Stimulated activated CD8-positive, alpha-beta memory T cell treated with anti-CD3 and anti-CD28 coated beads, Interleukin-4, amount 100 ng/mL, for 4 hours (primary cell): ENCODE measurements around the gene ZRANB3.
"Not testable (repeated sequence)": the region's sequence is repeated elsewhere in the genome, so short reads cannot be mapped to it uniquely, and the experiment has no call there.

ENCODE experiments used
- DNase-seq, 2 donors: peaks; one replicate each; pipeline ENCODE4 v3.0.0-alpha.2; 2020; ENCODE audit warnings: low read depth in 2 of 2, low spot score in 1 of 2

ZRANB3 gene

DNA sequence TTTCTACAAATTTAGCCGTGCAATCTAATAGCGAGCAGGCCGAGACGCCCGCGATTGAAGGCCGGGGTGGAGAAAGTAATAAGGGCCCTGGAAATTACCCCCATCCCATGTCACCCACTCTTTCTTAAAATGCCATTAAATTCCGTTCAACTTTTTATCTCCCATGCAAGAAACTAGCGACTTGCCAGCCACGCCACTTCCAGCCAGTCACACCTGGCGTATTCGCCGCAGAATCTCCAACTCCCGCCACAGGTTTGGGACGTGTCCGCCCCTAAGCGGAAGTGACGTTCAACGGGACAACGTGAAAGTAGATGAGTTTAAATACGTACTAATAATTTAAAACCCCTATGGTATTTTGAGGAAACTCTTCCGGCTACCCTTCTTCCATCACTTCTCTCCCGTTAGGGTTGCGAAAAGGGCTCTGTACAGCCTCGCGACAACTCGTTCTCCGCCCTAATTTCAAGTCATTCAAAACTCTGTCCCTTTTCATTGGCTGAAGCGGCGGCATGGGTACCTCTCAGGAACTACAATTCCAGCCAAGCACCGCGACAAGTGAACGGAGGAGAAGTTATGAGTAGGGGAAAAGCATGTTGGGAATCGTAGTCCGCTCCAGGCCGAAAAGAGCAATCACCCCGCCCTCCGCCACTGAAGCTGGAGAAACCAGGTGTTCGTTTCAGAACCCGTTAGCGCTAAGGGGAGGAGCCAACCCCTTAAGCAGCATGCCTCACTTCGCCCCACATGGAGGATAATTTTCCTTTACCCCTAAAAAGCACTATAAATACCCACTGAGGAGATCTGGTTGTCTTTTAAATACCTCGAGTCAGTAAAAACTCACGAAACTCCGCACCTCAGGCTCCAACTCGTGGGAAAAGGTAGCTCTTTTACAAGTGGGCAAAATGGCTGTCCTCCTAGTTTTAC is at the start of gene ZRANB3:
Gene ZRANB3 (minus strand): TSS at position 906 of the 918 bp plus-strand sequence.
- peak; percentile 83 to 90 for DNase-seq

DNA sequence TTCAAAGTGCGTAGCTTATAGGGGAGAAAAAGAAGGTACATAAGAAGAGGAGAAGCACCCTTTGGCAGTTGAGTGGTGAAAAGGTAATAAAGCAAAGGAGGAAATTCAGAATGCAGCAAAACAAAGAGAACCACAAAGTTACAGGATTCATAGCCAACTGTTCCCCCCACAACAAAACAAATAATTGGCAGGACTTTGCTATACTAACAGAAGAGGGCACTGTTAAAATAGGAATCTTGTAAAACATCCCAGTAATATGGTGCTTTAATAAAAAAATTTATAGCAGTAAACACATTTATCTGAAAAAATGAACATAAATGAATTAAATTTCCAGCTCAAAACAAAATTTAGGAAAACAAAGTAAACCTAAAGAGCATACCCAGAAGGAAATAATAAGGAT is 42.6 kb upstream of the ZRANB3 start:
- no peak for DNase-seq

DNA sequence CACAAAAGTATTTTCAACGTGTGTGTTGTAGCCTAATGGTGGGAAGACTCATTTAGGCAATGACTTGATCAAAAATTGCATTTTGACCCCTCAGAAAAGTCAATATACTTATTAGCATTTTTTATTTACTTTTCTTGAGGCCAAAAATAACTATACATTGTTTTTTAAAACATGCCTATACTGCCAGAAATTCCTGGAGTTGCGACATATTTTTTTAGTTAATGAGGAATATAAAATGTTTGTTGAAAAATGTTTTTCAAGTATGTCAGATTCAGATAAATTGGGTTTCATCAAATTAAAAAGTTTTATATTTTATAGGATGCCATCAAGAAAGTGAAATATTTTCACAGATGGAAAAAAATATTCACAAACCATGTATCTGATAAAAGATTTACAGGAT is 39.9 kb upstream of the ZRANB3 start:
- no peak for DNase-seq

DNA sequence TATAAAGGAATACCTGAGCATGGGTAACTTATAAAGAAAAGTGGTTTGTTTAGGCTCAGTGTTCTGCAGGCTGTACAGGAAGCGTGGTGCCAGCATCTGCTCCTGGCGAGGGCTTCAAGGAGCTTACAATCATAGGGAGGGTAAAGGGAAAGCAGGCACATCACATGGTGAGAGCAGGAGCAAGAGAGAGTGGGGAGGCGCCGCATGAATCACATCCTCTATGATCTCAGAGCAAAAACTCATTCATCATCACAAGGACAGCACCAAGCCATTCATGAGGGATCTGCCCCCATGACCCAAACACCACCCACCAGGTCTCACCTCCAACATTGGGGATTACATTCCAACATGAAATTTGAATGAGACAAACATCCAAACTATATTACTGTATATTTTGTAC is 32.8 kb upstream of the ZRANB3 start:
- DNase-seq, result no peak

DNA sequence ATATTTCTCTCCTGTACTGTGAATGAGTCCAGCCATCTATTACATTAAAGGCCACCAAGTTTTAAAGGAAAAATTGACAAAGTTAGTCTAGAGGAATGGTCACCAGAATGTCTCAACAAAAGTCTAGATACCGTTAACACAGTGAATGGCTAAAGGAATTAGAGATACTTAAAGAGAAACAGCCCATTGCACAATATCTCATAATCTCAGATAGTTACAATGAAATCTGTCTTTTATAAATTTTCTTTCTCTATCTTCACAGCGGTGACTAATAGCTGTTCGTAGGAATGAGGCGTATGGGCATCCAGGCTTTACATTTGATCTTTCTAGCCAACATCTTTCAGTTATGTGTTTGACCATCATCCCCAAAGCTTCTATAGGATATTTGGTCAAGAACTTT is 30.9 kb upstream of the ZRANB3 start:
- DNase-seq, result no peak

DNA sequence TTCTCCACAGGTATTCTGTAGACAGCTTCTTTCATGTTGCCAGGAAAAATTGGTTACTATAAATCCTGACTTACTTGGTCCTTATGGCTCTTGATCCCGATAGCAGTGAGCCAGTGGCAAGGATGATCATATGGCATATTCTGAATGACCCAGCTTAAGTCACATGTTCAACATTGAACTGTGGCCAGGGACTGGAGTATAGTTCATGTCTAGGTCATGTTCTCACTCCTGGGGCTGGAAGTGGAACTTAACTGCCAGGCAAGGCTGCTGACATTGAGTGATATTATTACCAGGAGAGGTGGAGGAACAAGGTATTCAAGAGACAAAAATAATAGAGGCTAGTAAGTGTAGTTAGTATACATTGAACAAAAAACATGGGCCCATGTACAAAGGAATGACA is 26.5 kb upstream of the ZRANB3 start:
- no peak for DNase-seq

DNA sequence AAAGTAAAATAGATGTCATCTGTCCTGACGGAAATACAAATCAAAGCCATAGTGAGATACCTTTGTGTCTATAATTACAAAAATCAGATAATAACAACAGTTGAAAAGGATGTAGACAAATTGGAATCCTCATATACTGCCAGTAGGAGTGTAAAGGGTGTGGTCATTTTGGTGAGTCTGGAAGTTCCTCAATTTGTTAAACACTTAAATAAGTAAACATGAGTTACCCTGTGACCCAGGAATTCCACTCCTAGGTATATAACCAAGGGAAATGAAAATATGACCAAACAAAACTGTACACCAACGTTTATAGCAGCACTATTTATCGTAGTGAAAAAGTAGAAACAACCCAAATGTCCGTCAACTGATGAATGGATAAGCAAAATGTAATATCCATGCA is 24.3 kb upstream of the ZRANB3 start:
- no peak for DNase-seq

DNA sequence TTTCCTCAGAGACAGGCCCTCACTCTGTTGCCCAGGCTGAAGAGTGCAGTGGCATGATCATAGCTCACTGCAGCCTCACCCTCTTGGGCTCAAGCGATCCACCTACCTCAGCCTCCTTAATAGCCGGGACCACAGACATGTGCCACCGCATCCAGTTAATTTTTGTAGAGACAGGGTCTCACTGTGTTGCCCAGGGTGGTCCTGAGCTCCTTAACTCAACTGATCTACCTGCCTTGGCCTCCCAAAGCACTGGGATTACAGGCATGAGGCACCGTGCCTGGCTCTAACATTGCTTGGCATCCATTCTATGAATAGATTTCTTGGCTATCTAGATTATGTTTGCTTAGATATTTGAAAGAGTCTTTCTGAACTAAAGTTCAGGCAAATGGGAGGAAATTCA is 21.9 kb upstream of the ZRANB3 start:
- DNase-seq, result no peak

DNA sequence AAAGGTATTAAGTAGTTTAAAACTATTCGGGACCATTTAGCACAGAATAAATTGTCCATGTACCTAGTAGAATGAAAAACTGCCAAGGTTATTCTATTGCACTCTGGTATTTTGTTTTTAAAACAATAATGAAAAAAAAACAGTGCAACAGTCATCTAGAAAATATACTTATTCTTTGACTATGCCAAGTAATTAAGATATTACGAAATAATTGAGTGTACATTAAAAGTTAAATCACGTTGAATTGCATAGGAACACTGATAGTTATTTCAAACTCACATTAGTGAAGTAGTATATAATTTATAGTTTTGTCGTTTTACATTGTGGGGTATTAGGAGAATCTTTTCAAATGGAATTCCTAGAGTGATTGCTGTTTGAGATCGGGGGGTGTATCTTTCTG is 20.3 kb upstream of the ZRANB3 start:
- DNase-seq, result no peak

DNA sequence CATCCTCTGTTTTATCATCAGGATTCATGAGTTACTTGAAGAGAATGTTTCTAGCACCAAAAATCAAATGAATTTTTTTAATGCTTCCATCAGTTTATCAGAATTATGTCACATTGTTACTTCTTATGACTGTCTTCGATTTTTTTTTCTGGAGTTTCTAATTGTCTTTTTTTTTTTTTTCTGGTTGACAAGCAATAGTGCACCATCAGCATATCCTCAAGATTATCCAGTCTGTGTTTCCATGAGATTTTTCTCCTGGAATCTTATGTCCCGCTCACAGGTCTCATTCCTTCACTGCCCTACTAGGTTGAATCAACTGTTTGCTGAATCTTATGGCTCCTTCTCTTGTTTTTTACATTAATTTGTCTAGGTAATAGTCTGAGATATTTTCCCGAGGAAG is 16.3 kb upstream of the ZRANB3 start:
- DNase-seq, result no peak

DNA sequence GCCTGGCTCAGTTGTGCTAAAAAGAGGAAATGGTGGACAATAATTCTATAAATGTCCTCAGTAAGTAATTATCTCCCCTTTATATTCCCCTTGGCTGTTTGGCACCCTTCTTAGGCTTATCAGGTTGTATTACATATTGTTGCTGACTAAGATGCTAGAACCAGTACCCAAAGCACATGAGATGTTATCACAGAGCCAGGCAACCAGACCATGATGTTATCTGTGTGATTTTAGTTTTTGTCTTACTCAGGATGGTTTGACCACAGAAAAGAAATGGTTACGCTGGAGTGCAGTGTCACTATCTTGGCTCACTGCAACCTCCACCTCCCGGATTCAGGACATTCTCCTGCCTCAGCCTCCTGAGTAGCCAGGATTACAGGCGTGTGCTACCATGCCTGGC is 15.4 kb upstream of the ZRANB3 start:
- DNase-seq, result no peak

DNA sequence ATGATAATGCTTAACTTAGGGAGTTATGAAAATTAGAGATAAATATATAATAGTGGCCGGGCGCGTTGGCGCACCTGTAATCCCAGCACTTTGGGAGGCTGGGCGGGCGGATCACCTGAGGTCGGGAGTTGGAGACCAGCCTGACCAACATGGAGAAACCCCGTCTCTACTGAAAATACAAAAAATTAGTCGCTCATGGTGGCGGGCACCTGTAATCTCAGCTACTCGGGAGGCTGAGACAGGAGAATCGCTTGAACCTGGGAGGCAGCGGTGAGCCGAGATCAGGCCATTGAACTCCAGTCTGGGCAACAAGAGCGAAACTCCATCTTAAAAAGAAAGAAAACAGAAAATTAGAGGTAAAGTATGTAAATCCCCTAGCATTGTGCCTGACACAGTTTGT is 2.5 kb upstream of the ZRANB3 start:
- DNase-seq, result not testable (repeated sequence)

DNA sequence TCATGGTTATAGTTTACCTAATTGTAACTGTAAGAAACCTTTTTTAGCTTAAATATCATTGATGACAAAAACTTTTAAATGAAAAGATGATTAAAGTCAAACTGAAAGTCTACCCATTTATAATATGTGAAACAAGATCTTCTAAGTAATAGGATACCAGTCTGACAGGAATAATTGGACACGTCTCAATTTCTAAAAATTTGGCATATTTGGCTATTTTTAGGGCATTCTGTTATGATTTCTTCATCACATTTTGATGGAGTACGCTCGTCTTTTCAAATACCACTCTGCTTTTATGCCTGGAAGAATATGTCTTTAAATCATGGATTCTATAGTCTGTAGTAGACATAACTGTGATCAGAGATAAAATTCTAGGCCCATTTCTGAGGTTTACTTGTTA is 1.6 kb upstream of the ZRANB3 start:
- DNase-seq, result no peak

DNA sequence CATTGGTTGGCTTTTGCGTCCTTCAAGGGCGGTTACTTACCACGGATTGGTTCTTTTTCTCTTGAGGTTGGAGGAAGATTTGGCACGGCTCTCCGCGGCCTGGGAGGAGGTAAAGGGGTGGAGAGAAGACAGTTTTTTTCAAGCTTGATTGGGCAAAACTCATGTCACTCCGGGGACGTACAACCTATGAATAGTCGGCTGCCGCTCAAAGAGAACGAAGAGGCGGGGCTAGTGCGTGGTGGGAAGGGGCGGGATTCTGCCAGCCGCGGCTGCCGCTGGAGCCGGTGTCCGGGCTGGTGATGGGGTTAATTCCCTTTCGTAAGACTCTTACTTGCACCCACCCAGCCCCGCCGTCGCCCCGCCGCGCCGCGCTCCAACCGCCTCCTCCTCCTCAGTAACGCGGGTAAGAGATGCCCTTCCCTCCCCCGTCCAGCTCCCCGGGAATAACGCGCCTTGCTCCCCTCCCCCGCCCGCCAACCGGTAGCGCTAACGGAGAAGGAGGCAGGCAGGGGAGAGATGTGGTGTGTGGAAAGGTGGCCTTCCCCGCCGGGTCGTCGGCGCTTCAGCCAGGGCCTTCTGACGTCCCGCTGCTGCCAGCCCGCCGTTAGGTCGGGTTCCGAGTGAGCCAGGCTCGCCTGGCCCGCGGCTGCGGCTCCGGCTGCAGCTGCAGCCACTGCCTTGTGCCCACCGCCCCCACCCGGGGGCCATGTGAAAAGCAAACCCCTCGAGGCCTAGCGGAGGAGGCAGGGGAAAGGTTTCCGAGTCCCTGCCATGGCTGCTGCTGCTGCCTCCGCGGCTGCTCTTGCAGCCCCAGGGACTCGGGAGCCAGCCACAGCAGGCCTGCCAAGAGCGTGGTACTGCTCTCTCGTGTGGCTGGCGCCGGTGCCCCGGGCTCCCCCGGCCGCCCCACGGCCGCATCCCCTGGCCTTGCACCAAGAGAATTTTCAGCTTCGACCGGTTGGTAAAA is 496 bp upstream of the ZRANB3 start, which contains the start of gene R3HDM1:
Gene R3HDM1 (plus strand): TSS at position 254 of the 967 bp plus-strand sequence. CDS start 73,362 bp downstream, outside the sequence.
- peak; percentile 86 to 89 for DNase-seq

DNA sequence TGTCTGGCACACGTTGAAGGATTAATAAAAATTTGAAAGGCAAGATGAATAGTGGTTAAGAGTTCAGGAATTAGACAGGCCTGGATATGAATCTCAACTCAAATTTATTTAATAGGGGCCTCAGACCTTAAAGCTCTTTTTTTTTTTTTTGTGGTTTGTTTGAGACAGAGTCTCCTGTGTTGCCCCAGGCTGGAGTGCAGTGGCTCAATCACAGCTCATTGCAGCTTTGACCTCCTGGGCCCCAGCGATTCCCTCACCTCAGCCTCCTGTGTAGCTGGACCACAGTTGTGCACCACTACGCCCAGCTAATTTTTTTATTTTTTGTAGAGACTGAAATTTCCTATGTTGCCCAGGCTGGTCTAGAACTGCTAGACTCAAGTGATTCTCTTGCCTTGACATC is 3.0 kb downstream of the ZRANB3 start:
- no peak for DNase-seq

DNA sequence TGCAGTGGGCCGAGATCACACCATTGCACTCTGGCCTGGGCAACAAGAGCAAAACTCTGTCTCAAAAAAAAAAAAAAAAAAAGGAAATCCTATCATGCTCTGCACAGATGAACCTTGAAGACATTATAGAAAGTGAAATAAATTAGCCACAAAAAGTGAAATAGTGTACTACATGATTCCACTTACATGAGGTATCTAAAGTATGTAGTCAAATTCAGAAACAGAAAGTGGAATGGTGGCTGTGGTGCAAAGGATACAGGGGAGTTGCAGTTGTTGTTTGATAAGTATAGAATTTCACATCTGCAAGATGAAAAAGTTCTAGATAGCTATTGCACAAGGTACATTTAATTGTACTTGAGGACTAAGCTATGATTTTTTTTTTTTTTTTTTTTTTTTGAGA is 5.2 kb downstream of the ZRANB3 start:
- no peak for DNase-seq

DNA sequence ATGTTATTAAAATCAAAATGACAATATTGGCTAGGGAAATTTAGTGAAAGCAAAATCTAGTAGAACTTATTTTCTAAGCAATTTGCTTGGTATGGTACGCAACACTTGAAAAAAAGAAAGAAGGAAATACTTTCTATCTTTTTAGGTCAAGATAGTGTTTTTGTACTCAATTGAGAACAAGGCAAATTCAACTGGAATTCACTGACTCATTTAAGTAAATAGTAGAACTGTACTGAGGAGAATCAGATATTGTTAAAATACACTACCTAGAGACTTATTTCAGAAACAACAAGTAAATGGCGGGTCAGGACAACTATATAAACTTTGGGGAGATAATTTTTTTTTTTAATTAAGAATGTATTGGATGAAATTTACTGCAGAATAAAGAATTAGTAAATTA is 18.9 kb downstream of the ZRANB3 start:
- no peak for DNase-seq

DNA sequence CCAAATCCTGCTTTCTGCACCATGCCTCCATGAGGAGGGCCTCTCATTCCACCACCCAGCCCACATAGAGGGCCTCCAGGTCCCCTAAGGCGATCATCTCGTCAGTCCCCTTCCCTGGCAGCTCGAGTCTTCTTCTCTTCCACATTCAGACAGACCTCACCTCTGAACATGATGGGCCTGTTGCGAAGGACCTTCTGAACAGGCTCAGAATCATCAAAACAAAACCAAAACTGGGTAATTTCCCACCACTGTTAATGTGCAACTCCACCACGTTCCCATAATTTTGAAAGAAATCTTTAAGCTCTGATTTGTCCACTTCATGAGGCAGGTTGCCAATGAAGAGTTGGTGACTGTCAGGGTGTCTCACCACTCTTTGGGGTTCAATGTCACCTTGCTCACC is 20.4 kb downstream of the ZRANB3 start:
- no peak for DNase-seq

DNA sequence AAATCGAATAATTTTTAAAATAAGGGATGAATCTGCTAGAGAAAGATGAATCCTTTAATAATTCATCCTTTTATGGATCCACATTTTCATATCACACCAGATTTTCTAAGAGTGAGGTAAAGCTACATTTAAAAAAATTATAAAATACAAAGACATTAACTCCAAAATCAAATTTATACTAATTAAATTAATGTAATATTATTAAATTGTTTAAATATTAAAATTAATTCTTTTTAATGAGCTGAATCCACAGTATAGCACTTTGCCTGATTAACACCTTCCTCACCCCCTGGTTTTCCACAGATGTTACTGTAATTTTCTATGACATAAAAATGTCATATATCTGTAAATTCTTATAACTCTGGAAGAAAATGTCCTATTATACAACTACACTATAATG is 26.2 kb downstream of the ZRANB3 start:
- DNase-seq, result no peak

DNA sequence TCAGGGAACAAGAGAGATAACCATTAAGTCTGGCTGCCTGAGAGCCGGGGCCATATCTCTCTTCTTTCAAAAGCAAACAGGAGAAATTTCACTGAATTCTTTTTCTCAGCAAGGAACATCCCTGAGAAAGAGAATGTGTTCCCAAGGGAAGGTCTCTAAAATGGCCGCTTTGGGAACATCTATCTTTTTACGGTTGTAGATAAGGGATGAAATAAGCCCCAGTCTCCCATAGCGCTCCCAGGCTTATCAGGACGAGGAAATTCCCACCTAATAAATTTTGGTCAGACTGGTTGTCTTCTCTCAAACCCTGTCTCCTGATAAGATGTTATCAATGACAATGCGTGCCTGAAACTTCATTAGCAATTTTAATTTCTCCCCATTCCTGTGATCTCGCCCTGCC is 32.4 kb downstream of the ZRANB3 start:
- not testable (repeated sequence) for DNase-seq

DNA sequence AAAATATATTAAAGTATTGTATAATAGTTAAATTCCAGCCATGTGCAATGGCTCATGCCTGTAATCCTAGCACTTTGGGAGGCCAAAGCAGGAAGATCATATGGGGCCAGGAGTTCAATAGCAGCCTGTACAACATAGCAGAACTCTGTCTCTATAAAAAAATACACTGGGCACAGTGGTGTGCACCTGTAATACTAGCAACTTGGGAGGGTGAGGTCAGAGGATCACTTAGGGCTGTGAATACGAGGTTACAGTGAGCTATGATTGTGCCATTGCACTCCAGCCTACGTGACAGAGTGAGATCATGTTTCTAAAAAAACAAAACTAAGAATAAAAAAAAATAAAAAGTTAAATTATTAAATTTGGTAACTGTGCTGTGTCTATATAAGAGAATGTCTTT is 36.1 kb downstream of the ZRANB3 start:
- no peak for DNase-seq

DNA sequence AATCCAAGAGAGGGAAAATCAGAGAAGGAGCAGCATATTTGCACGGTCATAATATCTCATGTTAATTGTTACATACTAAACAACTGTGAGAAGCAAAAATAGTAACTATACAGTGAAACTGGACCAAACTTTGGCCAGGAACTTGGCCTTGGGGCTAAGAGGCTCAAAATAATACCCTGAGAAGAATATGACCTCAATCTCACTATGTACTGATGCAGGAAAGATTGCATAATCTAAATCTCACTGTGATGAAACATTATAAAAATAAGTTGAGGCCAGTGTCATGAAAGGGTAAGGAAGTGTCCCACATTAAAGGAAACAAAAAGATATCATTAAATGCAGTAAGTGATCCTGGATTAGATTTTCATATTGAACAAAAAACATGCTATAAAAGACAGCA is 36.5 kb downstream of the ZRANB3 start:
- no peak for DNase-seq
